ENCODE results near the gene OR51A2. TPM values are rescaled to one million over a fixed set of nuclear protein-coding genes. Genes with fewer than 3 reads are reported as not detected.

OR51A2 gene
- total and polyA plus RNA-seq, 2 of the 8 experiments (the other 6 are each of a cell fraction or from before 2014, with no cell fraction given), result not detected

DNA sequence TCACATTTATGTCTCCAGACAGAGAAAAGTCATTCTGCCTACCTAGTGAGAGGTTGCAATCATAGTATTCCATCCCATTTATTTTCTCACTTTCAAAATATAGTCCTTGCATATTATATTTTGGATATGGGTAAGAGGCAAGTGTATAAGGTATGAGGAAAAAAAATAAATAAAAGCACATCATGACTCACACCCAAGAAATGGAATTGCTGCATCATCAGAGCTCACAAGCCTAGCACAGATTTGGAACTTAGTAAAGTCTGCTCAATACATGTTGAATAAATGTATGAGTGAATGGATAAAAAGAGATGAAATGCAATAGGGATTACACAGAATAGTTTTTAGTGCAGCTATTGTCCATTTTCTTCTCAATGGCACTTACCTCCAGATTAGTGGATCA, 28.9 kb downstream of the OR51A2 start:
- H3K56ac ChIP-seq (replicated peaks; ENCODE audit: insufficient read length, low read depth, low read length), result no peak overlapping the region
- DNase-seq (ENCODE audit: low read depth in 1 of 2, low spot score in 2 of 2) (no peak), FAIRE-seq (no peak)
- no peak overlapping the region for H3K4me2 ChIP-seq (ENCODE audit: insufficient read depth in 1 of 2, low read depth in 2 of 2, low read length in 2 of 2)
- H2AFZ ChIP-seq (ENCODE audit: low read length), result no peak overlapping the region
- no peak overlapping the region for H2BK20ac ChIP-seq (ENCODE audit: low read length)
- no peaks in the 10 kb centered on the region for H3K79me1 ChIP-seq (ENCODE audit: low read depth, low read length)
- no peak overlapping the region for H3K23ac ChIP-seq (ENCODE audit: insufficient read length)
- no peaks in the 10 kb centered on the region for H3K36me3 ChIP-seq (ENCODE audit: control insufficient read depth in 2 of 4, insufficient read depth in 4 of 4, low read length in 3 of 4)
- no peak overlapping the region for H3K4ac ChIP-seq (replicated peaks; ENCODE audit: insufficient read length, low read depth, low read length)
- no peak overlapping the region for H3K4me3 ChIP-seq (ENCODE audit: extremely low read depth in 1 of 4, insufficient read depth in 2 of 4, low read depth in 3 of 4, low read length in 4 of 4)
- POLR2A ChIA-PET (ENCODE audit: partially characterized antibody), result no interaction called here
- H2BK12ac ChIP-seq (ENCODE audit: low read depth, low read length), result no peak overlapping the region
- H2AK5ac ChIP-seq (ENCODE audit: low read depth, low read length), result no peak overlapping the region
- CTCF ChIA-PET (ENCODE audit: partially characterized antibody), result interaction anchor here (0.9 to 1.1 kb wide), 2 partner anchors 25 to 300 kb away, joined by 3 to 4 read pairs; no protein-coding TSS in a partner anchor
- no peaks in the 10 kb centered on the region for H3K4me1 ChIP-seq (replicated peaks in 1 of 4; ENCODE audit: control insufficient read depth in 3 of 4, insufficient read depth in 4 of 4, low read length in 3 of 4)
- no peak overlapping the region for H3K27ac ChIP-seq (ENCODE audit: low read depth, low read length)
- H2BK120ac ChIP-seq (replicated peaks; ENCODE audit: low read depth, low read length), result no peak overlapping the region
- no peak overlapping the region for H4K91ac ChIP-seq (replicated peaks; ENCODE audit: insufficient read length, low read length)
- no peaks in the 10 kb centered on the region for H3K27me3 ChIP-seq (replicated peaks in 1 of 4; ENCODE audit: control insufficient read depth in 3 of 4, extremely low read depth in 1 of 4, insufficient read depth in 3 of 4, low read length in 3 of 4)
- H4K5ac ChIP-seq (ENCODE audit: insufficient read length, low read depth, low read length), result no peak overlapping the region
- H3K14ac ChIP-seq (ENCODE audit: insufficient read length), result no peak overlapping the region
- no peaks in the 10 kb centered on the region for H3K9me3 ChIP-seq (ENCODE audit: insufficient read depth in 2 of 2, low read depth in 1 of 2, low read length in 1 of 2)
- H3K9ac ChIP-seq (replicated peaks in 1 of 4; ENCODE audit: extremely low read depth in 1 of 4, low read depth in 3 of 4, low read length in 3 of 4), result no peak overlapping the region
- no peak overlapping the region for H4K8ac ChIP-seq (ENCODE audit: extremely low read depth, insufficient read depth, low read length)
- no peak overlapping the region for H2BK5ac ChIP-seq (ENCODE audit: low read depth, low read length)
- no peaks in the 10 kb centered on the region for H3K23me2 ChIP-seq (ENCODE audit: low read depth, low read length)
- peaks cover 0 to 1% of the 10 kb centered on the region in 2 experiments for H4K20me1 ChIP-seq (replicated peaks in 1 of 2; ENCODE audit: control insufficient read depth in 1 of 2, insufficient read depth in 2 of 2, low read length in 2 of 2)
- no peaks in the 10 kb centered on the region for H3K79me2 ChIP-seq (ENCODE audit: control insufficient read depth in 1 of 2, insufficient read depth in 2 of 2, low read length in 2 of 2)
- no peak overlapping the region for H2BK15ac ChIP-seq (ENCODE audit: low read length)
- no peak overlapping the region for H3K18ac ChIP-seq (ENCODE audit: extremely low read depth, low read length)
- no peak for TF ChIP-seq TAF7 (optimal IDR thresholded peaks at IDR 0.05; ENCODE audit: borderline replicate concordance, low read depth, low read length)
- no peak for TF ChIP-seq CTBP2 (IDR thresholded peaks at IDR 0.05; ENCODE audit: borderline replicate concordance, insufficient read depth, insufficient read length, low read length)
- TF ChIP-seq, protein P1, sequence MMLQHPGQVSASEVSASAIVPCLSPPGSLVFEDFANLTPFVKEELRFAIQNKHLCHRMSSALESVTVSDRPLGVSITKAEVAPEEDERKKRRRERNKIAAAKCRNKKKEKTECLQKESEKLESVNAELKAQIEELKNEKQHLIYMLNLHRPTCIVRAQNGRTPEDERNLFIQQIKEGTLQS (IDR thresholded peaks at IDR 0.05; ENCODE audit: insufficient read depth, low read depth, low read length), result no peak
- TF ChIP-seq, protein P2, sequence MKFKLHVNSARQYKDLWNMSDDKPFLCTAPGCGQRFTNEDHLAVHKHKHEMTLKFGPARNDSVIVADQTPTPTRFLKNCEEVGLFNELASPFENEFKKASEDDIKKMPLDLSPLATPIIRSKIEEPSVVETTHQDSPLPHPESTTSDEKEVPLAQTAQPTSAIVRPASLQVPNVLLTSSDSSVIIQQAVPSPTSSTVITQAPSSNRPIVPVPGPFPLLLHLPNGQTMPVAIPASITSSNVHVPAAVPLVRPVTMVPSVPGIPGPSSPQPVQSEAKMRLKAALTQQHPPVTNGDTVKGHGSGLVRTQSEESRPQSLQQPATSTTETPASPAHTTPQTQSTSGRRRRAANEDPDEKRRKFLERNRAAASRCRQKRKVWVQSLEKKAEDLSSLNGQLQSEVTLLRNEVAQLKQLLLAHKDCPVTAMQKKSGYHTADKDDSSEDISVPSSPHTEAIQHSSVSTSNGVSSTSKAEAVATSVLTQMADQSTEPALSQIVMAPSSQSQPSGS (IDR thresholded peaks at IDR 0.05; ENCODE audit: low read length), result no peak
